Panc1 (cell line): ENCODE results near the gene GPRC5B. TPM values are rescaled to one million over a fixed set of nuclear protein-coding genes. Genes with fewer than 3 reads are reported as not detected.

Experiments
- ATAC-seq: fragments of 200-7000 bp; cut with Tn5 transposase; 2 replicates; pipeline ENCODE4 v1.9.1; 2020; ENCODE audit warnings: mild to moderate bottlenecking, moderate library complexity
- BruUV-seq: library from RNA; stranded (reverse); fragments of 400-500 nt; replicated peaks from 2 replicates; lab custom pipeline; 2021; lab: Mats Ljungman, UMichigan
- CTCF ChIA-PET: fragments of 300-600 bp; sonication (Branson Sonifier 250); formaldehyde crosslinking; loops from one replicate; lab custom pipeline; 2022; ENCODE audit warnings: antibody characterized with exemption; lab: Charles Lee
- POLR2A ChIA-PET: fragments of 300-600 bp; sonication (Branson Sonifier 250); formaldehyde crosslinking; loops from one replicate; lab custom pipeline; 2022; ENCODE audit warnings: antibody characterized with exemption; lab: Charles Lee
- DNase-seq: peaks from one replicate; pipeline ENCODE4 v3.0.0-alpha.2; 2010; ENCODE audit warnings: low read depth, low spot score
- H3K27ac ChIP-seq: 2 replicates; pipeline ENCODE4 v1.5.1; 2011; ENCODE audit warnings: mild to moderate bottlenecking, low read length, inconsistent platforms
- H3K27me3 ChIP-seq: fragments of 200-500 bp; sonication (Bioruptor generic); 2 replicates; pipeline ENCODE4 v1.6.0; 2014; ENCODE audit warnings: low read length, inconsistent platforms; ENCODE audit not compliant: control insufficient read depth, insufficient read depth
- H3K36me3 ChIP-seq: fragments of 200-500 bp; sonication (Bioruptor generic); 2 replicates; pipeline ENCODE4 v1.5.1; 2014; ENCODE audit warnings: inconsistent platforms, mild to moderate bottlenecking, low read length, moderate library complexity; ENCODE audit not compliant: control insufficient read depth, insufficient read depth
- H3K4me1 ChIP-seq: 2 replicates; pipeline ENCODE4 v1.5.1; 2011; ENCODE audit warnings: inconsistent platforms, mild to moderate bottlenecking, low read length, moderate library complexity; ENCODE audit not compliant: control insufficient read depth, insufficient read depth
- H3K4me3 ChIP-seq, 2 experiments: 2 replicates each; pipeline ENCODE4 v1.5.1; 2011 to 2012; ENCODE audit warnings: low read depth in 2 of 2, low read length in 2 of 2, mild to moderate bottlenecking in 2 of 2, inconsistent platforms in 1 of 2, moderate library complexity in 1 of 2
- H3K9me3 ChIP-seq: fragments of 200-500 bp; sonication (Bioruptor generic); 2 replicates; pipeline ENCODE4 v1.5.1; 2014; ENCODE audit warnings: low read depth, mild to moderate bottlenecking, inconsistent platforms, low read length, moderate library complexity; ENCODE audit not compliant: control insufficient read depth, insufficient read depth
- CTCF ChIP-seq: fragments of 450-650 bp; IDR thresholded peaks from 2 replicates; pipeline ENCODE4 v1.5.1; 2017; ENCODE audit warnings: mild to moderate bottlenecking
- POLR2AphosphoS5 ChIP-seq: IDR thresholded peaks from 2 replicates; pipeline ENCODE4 v1.6.1; 2012; ENCODE audit warnings: mild to moderate bottlenecking, low read depth, low read length, moderate library complexity
- SIN3A ChIP-seq: IDR thresholded peaks from 2 replicates; pipeline ENCODE4 v1.6.1; 2012; ENCODE audit warnings: low read depth, mild to moderate bottlenecking, low read length, moderate library complexity, borderline replicate concordance; ENCODE audit not compliant: insufficient read depth
- TCF7L2 ChIP-seq: IDR thresholded peaks from 2 replicates; pipeline ENCODE4 v1.6.1; 2011; ENCODE audit warnings: mild to moderate bottlenecking, low read depth, low read length, inconsistent platforms
- in situ Hi-C: cut with HindIII; loops from 2 replicates; pipeline ENCODE4 v1.10.0; 2016; ENCODE audit warnings: low sequenced_read_pairs, low pct_unique_long_range_greater_than_20kb
- intact Hi-C: fragments of 100-400 bp; cut with micrococcal nuclease; formaldehyde crosslinking; loops from one replicate; pipeline ENCODE4 v1.10.0; 2022; ENCODE audit not compliant: unreplicated experiment
- total RNA-seq: library from RNA; stranded (reverse); gene quantifications from one replicate; pipeline ENCODE4 v1.2.1, GENCODE V29; 2021; ENCODE audit not compliant: unreplicated experiment
- TF ChIP-seq, protein P1 (sequence below), 2 experiments: IDR thresholded peaks; 2 replicates each; pipeline ENCODE4 v1.6.1; 2011 to 2012; ENCODE audit warnings: low read depth in 2 of 2, control low read depth in 1 of 2, low read length in 1 of 2, mild to moderate bottlenecking in 1 of 2, moderate library complexity in 1 of 2; ENCODE audit not compliant: insufficient read depth in 1 of 2

The GPRC5B gene
- total RNA-seq, 1 experiment from 2014 or later: 10.4 TPM

- CTCF ChIA-PET: no interaction called here
- peak; percentile 42 for DNase-seq
- in situ Hi-C loops (no loop called here), intact Hi-C loops (no loop called here)
- BruUV-seq: no TSS peak
- no peaks in the 10 kb centered on the region for H3K9me3 ChIP-seq
- ATAC-seq: no peak
- no peaks in the 10 kb centered on the region for H3K4me1 ChIP-seq
- no peak overlapping the region for H3K4me3 ChIP-seq
- no peaks in the 10 kb centered on the region for H3K36me3 ChIP-seq
- POLR2A ChIA-PET: interaction anchor here (0.6 kb wide), 1 partner anchor 183 kb away, joined by 3 read pairs; no protein-coding TSS in a partner anchor
- no peak for TF ChIP-seq SIN3A
- TF ChIP-seq, protein P1, sequence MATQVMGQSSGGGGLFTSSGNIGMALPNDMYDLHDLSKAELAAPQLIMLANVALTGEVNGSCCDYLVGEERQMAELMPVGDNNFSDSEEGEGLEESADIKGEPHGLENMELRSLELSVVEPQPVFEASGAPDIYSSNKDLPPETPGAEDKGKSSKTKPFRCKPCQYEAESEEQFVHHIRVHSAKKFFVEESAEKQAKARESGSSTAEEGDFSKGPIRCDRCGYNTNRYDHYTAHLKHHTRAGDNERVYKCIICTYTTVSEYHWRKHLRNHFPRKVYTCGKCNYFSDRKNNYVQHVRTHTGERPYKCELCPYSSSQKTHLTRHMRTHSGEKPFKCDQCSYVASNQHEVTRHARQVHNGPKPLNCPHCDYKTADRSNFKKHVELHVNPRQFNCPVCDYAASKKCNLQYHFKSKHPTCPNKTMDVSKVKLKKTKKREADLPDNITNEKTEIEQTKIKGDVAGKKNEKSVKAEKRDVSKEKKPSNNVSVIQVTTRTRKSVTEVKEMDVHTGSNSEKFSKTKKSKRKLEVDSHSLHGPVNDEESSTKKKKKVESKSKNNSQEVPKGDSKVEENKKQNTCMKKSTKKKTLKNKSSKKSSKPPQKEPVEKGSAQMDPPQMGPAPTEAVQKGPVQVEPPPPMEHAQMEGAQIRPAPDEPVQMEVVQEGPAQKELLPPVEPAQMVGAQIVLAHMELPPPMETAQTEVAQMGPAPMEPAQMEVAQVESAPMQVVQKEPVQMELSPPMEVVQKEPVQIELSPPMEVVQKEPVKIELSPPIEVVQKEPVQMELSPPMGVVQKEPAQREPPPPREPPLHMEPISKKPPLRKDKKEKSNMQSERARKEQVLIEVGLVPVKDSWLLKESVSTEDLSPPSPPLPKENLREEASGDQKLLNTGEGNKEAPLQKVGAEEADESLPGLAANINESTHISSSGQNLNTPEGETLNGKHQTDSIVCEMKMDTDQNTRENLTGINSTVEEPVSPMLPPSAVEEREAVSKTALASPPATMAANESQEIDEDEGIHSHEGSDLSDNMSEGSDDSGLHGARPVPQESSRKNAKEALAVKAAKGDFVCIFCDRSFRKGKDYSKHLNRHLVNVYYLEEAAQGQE (IDR thresholded peaks at IDR 0.05; ENCODE audit: insufficient read depth in 1 of 2, low read depth in 2 of 2, low read length in 1 of 2): no peak
- TF ChIP-seq POLR2AphosphoS5: no peak
- TF ChIP-seq CTCF: no peak
- no peak for TF ChIP-seq TCF7L2
- H3K27me3 ChIP-seq: no peaks in the 10 kb centered on the region
- no peak overlapping the region for H3K27ac ChIP-seq
Measured at GRCh38 chr16:19831678-19832077, 53.0 kb downstream of the GPRC5B start.

DNA sequence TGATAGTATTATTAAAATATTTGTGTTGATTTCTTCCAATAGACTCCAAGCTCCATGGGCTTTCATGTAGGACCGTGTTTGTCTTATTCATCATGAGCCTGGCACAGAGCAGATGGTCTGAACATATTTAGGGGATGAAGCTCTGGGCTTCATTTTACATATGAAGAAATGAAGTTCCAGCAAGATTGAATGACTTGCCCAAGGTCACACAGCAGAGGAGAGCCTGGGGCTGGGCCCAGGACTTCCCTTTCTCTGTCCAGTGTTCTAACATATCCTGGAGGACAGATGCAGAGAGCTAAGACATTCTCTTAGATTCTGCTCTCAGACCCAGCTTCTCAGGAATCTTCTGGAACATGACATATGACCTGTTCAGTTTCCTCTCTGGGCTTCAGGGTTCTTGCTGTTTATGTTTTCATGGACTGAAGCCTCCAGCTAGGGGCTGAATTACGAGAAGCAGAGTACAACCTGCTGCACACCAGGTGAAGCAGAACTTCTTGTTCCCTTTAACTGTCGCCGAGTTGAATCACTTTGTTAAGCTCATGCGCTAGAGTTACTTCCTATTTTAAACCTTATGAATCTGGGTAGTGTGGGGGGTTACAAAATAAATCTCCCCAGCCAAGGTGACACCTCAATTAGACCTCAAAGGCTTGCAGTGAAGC, 53.6 kb downstream of the GPRC5B start:
- ATAC-seq: no peak
- ChIA-PET POLR2A (no interaction called here), CTCF (no interaction called here)
- no TSS peak for BruUV-seq
- no peaks in the 10 kb centered on the region for H3K4me1 ChIP-seq
- H3K4me3 ChIP-seq: no peak overlapping the region
- in situ Hi-C loops (no loop called here), intact Hi-C loops (no loop called here)
- TF ChIP-seq, protein P1 (IDR thresholded peaks at IDR 0.05; ENCODE audit: insufficient read depth in 1 of 2, low read depth in 2 of 2, low read length in 1 of 2): no peak
- TF ChIP-seq TCF7L2 (no peak), POLR2AphosphoS5 (no peak), SIN3A (no peak), CTCF (no peak)
- no peaks in the 10 kb centered on the region for H3K9me3 ChIP-seq
- no peak for DNase-seq
- H3K36me3 ChIP-seq: no peaks in the 10 kb centered on the region
- no peaks in the 10 kb centered on the region for H3K27me3 ChIP-seq
- no peak overlapping the region for H3K27ac ChIP-seq
